ENCODE results near the gene SLC25A13. TPM values are rescaled to one million over a fixed set of nuclear protein-coding genes. Genes with fewer than 3 reads are reported as not detected.

Gene SLC25A13
- total RNA-seq, 1 experiment from 2014 or later, result 124 TPM

- no peak for DNase-seq (ENCODE audit: low spot score)
- in situ Hi-C loops (cut with HindIII; ENCODE audit: low sequenced_read_pairs), result no loop called here
These were observed 186.7 kb downstream of the SLC25A13 start for GRCh38 chr7:96135241-96135640.

- DNase-seq (ENCODE audit: low spot score), result no peak
- in situ Hi-C loops (cut with HindIII; ENCODE audit: low sequenced_read_pairs), result no loop called here
These were observed 190.4 kb downstream of the SLC25A13 start for GRCh38 chr7:96131525-96131924.

DNA sequence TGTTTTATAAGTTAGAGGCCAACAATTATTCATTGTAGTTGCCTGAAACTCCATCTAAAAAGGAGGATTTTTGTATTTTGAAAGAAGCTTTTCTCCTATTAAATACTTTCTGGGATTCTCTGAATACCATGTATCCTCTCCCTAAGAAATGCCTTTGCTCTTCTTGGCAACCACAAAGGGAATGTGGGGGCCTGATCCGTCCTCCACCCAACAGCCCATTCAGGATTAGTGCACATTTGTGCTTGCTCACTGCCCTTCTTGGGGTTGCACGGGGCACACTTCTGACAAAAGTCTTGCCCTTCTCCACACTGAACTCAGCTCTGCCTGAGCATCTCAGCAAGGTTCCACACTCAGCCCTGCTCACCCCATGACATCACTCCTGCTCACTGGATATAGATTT lies 194.2 kb downstream of the SLC25A13 start:
- no peak for DNase-seq (ENCODE audit: low spot score)
- in situ Hi-C loops (cut with HindIII; ENCODE audit: low sequenced_read_pairs), result no loop called here

GRCh38 chr7:96126382-96126781 lies 195.5 kb downstream of the SLC25A13 start:
- in situ Hi-C loops (cut with HindIII; ENCODE audit: low sequenced_read_pairs), result no loop called here
- no peak for DNase-seq (ENCODE audit: low spot score)

- in situ Hi-C loops (cut with HindIII; ENCODE audit: low sequenced_read_pairs), result no loop called here
- DNase-seq (ENCODE audit: low spot score), result no peak
These were observed 199.2 kb downstream of the SLC25A13 start for GRCh38 chr7:96122746-96123145.

DNA sequence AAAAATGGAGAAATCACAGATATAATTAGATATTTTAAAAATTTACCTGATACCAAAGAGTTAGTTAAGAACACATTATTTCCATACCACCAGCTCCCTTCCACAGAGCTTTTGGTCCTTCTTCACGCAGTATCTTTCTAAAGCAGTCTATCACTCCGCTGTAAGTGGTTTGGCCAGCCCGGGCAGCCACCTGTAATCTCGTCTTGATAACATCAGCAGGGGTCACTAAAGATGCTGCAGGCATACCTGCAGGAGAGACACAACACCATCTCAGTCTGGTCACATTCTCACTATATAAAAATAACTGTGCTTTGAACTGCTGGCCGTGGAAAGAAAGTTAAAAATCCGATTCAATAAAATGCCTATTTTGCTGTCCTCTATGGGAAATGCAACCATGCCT lies 200.1 kb downstream of the SLC25A13 start:
- in situ Hi-C loops (cut with HindIII; ENCODE audit: low sequenced_read_pairs), result no loop called here
- no peak for DNase-seq (ENCODE audit: low spot score)

GRCh38 chr7:96120445-96121225 lies 201.3 kb downstream of the SLC25A13 start:
- in situ Hi-C loops (cut with HindIII; ENCODE audit: low sequenced_read_pairs), result no loop called here
- DNase-seq (ENCODE audit: low spot score), result no peak

DNA sequence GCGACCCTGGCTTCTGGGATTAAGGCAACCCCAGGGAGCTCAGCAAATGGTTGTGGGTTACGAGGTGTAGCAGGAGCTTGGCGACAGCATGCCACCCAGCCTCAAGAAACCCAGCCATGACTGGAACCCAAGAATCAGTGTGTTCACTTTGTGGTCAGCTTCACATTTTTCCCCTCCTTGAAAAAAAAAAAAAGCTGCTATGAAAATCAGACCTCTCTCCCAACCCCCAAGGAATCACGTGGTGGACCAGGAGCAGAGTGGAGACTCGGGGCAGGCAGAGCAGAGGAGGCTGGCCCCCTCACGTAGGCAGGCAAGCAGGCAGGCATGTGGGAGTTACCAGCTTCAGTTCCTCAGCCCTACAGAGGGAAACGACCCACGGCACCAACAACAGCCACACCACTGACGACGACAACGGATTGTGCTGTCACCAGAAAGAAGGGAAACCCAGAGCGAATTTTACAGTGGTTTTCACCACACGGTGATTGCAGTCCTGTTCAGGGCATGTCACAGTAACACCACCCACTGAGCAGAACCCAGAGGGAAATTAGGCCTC lies 203.4 kb downstream of the SLC25A13 start:
- DNase-seq (ENCODE audit: low spot score), result no peak

DNA sequence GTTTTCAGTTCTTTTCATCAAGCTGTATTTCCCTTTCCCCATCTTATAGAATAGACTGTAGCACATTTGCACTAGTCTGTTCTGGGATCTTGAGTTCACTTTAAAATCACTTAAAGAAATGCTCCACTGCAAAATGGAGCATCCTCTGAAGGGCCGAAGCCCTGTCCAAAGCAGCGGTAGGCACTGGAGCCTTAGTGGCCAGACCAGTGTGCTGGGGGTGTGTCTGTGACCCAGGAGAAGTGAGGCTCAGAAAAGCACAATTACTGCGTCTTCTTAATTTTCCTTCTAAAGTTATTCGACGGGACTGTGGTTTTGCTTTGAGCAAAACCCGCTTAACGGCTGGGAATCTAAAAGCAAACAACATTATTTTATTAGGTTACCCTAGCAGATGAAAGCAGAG lies 205.7 kb downstream of the SLC25A13 start:
- in situ Hi-C loops (cut with HindIII; ENCODE audit: low sequenced_read_pairs), result no loop called here
- DNase-seq (ENCODE audit: low spot score), result no peak

More for the DNA sequence above, 203.4 kb downstream of the SLC25A13 start:
- in situ Hi-C loops (cut with HindIII; ENCODE audit: low sequenced_read_pairs), result no loop called here

- in situ Hi-C loops (cut with HindIII; ENCODE audit: low sequenced_read_pairs), result no loop called here
- no peak for DNase-seq (ENCODE audit: low spot score)
These were observed 207.7 kb downstream of the SLC25A13 start for GRCh38 chr7:96114190-96114589.

GRCh38 chr7:96111405-96111804 lies 210.5 kb downstream of the SLC25A13 start:
- no peak for DNase-seq (ENCODE audit: low spot score)
- in situ Hi-C loops (cut with HindIII; ENCODE audit: low sequenced_read_pairs), result no loop called here

DNA sequence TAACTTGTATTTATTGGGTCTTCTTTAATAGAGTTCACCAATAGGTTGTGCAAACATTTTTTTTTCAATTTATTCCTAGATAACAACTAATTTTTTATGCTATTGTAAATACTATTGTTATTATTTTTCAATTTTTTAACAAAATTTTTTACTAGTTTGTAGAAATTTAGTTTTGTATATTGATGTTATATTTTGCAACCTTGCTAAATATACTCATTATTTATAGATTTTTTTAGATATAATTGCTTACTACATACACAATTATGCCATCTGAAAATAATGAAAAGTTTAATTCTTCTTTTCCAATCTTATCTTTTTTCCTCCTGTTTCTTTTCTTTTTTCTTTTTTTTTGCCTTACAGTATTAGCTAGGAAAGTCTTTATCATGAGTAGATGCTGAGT lies 216.9 kb downstream of the SLC25A13 start:
- in situ Hi-C loops (cut with HindIII; ENCODE audit: low sequenced_read_pairs), result no loop called here
- DNase-seq (ENCODE audit: low spot score), result no peak

DNA sequence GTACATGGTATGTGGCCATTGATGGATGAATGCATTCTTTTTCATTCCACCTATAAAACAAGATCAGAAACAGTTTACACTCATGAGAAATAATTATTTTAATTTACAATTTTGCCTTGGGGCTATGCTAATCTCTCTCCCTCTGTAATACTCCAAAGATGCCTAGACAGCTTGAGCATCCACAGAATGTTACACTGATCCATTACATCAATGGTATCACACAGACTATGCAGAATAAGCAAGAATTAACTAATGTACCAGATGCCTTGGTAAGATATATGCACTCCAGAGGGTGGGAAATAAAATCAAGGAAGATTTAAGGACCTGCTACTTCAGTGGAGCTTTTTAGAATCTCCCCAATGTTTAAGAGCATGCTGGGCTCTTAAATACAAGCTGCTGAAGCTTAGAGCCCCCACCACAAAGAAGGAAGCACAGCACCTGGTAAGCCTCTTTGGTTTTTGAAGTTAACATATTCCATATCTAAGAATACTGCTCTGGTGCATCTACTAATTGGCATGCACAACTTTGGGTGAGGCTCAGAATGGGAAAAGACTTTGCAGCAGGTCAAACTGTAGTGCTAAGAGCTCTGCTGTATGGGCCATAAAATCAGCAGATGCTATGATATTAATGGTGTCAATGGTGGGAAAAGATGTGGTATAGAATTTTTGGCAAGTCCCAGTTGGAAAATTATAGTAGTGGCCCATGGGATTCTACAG lies 219.6 kb downstream of the SLC25A13 start:
- DNase-seq (ENCODE audit: low spot score), result no peak
- in situ Hi-C loops (cut with HindIII; ENCODE audit: low sequenced_read_pairs), result no loop called here

DNA sequence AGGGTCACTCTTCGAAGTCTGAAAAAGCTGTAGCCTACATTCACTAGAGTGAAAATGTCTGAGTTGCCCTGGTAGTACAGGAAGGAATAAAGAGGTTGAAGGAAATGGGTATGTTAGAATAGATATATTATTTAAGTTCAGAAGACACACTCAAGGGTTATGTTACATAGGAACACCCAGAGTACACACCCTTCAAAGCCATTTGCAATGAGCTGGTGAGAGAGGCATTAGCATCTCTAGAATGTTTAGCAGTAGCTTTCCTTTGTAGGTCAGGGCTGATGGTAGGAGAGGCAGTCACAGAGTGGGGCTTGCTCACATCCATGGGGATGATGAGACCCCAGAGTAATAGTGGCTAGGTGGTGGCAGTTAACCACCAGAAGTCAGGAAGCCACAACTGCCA lies 221.2 kb downstream of the SLC25A13 start:
- in situ Hi-C loops (cut with HindIII; ENCODE audit: low sequenced_read_pairs), result no loop called here
- DNase-seq (ENCODE audit: low spot score), result no peak

DNA sequence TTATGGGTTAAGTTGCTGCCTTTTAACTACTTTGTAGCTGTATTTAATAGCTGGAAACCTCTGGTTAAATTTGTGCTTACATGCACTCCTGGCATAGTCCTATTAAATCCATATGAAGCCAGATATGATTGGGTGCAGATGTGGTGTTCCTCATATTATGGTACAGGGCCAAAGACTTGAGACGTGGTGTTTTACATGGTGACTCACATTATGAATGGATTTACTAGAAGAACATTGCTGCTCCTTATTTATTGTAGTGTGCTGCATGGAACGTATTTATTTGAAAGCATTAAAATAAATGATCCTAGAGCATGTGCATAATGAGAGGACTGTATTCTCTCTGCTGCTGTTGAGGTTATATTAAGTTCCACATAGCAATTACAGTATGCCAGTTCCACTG lies 224.1 kb downstream of the SLC25A13 start:
- in situ Hi-C loops (cut with HindIII; ENCODE audit: low sequenced_read_pairs), result no loop called here
- DNase-seq (ENCODE audit: low spot score), result no peak

DNA sequence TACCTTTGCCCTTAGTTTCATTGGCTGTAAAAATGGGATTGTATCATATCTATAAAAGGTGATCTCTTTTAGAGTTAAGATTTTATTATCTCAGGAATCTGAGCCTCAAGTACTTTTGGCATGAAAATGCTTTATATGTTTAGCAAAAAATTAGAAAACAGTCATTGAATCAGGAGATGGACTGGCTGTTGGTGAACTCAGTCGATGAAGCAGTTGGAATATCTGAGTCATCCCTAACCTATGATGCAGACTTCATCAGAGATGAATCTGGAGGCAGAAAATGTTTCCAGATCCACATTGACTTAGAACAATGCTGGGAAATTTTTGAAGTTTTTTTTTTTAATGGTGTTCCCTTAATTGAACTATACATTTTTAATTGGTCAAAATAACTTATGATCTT lies 228.5 kb downstream of the SLC25A13 start:
- no peak for DNase-seq (ENCODE audit: low spot score)
- in situ Hi-C loops (cut with HindIII; ENCODE audit: low sequenced_read_pairs), result no loop called here

GRCh38 chr7:96090756-96091155 lies 231.1 kb downstream of the SLC25A13 start:
- in situ Hi-C loops (cut with HindIII; ENCODE audit: low sequenced_read_pairs), result no loop called here
- no peak for DNase-seq (ENCODE audit: low spot score)

DNA sequence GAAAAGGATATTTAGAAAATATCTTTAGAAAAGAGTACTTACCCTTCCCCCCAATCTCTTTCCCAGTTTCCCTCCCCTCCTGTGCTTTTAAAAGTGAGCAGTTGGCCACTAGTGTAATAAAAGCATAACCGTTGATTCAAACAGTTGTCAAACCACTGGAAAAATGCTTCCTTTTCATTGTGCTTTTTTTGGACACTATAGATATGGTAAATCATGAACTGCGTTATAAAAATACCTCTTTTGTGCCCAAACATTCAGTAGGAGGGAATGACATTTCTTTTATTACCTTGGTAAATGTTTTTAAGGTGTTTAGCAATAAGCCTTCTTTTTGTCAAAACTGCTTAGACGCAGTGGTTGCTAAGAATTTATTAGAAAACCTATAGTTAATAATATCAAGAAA lies 232.4 kb downstream of the SLC25A13 start:
- in situ Hi-C loops (cut with HindIII; ENCODE audit: low sequenced_read_pairs), result no loop called here
- no peak for DNase-seq (ENCODE audit: low spot score)

- in situ Hi-C loops (cut with HindIII; ENCODE audit: low sequenced_read_pairs), result no loop called here
- no peak for DNase-seq (ENCODE audit: low spot score)
These were observed 233.3 kb downstream of the SLC25A13 start for GRCh38 chr7:96088579-96088978.

DNA sequence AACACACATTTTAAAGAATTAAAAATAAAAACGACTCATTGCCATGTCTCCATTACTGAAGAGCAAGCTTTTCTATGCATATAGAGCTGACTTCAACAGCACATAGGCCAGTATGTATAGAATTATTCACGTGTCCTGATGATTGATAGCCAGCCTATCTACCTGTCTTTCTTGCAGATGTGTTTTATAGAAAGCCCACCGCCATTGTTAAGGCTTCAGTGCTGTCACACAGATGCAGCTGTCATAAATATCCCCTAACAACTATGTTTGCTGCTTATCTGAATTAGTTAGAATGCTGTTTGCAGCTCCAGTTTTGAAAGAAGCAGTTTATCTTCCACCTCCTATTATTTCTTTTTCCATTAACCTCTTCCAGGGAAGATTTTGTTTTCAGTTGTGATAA lies 235.9 kb downstream of the SLC25A13 start:
- in situ Hi-C loops (cut with HindIII; ENCODE audit: low sequenced_read_pairs), result no loop called here
- no peak for DNase-seq (ENCODE audit: low spot score)
